HG03460 (cell line): ENCODE results near the gene YWHAG.
A peak's percentile ranks its signal among the peaks of the same experiment; 100 is the strongest.
"Not testable (repeated sequence)": the region's sequence is repeated elsewhere in the genome, so short reads cannot be mapped to it uniquely, and the experiment has no call there.

Source experiments
- ATAC-seq: cut with Tn5 transposase; IDR thresholded peaks from one replicate; pipeline ENCODE4 v1.9.1; 2021; ENCODE audit not compliant: unreplicated experiment

Gene YWHAG

DNA sequence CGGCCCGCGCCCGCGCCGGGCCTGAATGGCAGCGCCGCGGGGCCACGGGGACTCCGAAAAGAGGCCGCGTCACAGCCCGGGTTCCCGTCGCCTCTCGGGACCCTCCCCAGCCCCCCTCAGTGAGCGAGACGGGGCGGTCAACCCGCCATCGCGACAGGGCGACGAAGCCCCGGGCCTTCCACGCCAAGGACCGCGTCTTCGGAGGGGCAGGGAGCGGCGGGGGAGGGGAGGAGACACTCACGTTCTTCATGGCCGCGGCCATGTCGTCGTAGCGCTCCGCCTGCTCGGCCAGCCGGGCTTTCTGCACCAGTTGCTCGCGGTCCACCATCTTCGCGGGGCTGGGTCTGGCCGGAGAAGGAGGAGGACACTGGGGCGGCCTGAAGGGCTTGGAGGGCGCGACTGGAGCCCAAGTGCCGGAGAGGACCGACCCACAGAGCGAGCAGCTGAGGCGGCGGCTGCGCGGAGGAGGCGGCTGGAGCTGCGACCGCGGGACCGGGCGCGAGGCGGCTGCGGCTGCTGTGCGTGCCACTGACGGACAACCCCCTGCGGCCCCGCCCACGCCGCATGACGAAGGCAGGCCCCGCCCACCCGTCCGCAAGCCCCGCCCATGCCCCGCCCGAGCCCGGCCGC, at the start of gene YWHAG:
YWHAG (minus strand) TSS at position 511 of the 630 bp plus-strand sequence; CDS start at position 328, 183 bp downstream.
- ATAC-seq: peak; percentile 63

DNA sequence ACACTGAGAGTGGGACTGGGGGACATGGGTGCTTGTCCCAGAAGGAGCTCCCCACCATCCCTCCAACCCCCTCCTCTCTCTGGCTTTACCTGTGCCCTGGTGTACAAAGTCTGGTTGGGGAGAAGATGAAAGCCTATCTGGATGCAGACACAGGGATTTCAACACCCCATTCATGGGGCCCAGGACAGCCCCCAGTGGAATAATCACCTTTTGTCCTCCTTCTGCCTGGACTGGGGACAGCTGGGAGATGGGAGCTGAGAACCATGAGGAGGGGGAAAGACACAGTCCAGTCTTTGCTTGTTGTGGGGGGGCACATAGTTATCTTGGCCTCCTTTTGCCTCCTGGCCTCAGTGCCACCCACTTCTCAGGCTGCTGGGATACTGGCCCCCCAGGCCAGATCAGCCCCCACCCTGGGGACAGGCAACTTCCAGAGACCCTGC, 49.4 kb upstream of the YWHAG start:
- ATAC-seq: no peak

DNA sequence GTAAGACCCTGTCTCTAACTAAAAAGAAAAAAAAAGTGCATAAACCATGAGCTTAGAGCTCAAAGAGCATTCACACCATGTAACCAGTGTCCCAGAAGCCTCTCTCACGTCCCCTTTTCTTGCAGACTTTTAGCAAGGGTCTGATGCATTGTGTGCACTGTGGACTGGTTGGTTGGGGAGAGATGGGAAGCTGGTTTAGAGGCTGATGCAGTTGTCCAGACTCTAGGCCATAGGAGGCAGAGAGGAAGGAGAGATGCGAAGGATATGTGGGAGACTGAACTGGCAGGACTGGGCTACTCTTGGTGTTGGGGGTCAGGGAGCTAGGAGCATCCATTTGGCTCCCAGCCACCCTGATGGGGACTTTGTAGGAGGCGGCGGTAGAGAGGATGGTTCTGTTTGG, 48.9 kb upstream of the YWHAG start:
- ATAC-seq: no peak

DNA sequence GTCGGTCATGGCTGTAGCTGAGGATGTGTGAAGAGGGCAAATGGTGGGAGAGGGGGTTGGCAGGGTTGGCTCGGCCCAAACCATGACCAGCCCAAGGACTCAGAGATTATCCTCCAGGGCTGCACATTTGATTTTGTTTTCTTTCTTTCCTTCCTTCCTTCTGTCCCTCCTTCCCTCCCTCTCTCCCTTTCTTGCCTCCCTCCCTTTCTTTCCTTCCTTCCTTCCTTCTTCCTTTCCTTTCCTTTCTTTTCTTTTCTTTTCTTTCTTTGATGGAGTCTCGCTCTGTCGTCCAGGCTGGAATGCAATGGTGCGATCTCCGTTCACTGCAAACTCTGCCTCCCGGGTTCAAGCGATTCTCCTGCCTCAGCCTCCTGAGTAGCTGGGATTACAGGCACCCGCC, 46.9 kb upstream of the YWHAG start:
- ATAC-seq: no peak

DNA sequence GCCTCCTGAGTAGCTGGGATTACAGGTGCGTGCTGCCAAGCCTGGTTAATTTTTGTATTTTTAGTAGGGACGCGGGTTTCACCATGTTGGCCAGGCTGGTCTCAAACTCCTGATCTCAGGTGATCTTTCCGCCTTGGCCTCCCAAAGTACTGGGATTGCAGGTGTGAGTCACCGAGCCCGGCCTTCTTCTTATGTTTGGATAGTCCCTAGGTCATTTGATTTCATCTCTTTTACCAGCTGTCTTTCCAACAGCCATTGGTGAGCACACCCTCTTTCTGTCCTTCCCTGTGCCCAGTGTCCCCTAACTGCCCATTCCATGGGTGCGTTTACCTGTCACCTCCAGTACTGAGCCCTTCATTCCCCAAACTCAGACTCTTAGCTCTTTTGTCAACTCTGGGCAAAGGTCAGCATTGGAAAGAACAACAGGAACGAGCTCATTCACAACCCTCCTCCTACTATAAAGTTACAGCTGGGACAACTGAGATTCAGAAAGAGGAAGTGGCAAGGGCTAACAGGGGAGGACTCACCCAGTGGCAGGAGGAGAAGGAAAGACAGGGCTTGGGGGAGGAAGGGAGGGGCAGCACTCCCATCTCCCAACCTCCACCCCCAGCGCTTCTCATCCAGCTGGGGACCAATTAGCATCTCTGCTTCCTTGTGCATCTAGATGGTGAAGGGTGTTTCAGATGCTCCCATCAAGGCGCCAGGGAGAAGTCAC, 45.1 kb upstream of the YWHAG start:
- ATAC-seq: no peak

DNA sequence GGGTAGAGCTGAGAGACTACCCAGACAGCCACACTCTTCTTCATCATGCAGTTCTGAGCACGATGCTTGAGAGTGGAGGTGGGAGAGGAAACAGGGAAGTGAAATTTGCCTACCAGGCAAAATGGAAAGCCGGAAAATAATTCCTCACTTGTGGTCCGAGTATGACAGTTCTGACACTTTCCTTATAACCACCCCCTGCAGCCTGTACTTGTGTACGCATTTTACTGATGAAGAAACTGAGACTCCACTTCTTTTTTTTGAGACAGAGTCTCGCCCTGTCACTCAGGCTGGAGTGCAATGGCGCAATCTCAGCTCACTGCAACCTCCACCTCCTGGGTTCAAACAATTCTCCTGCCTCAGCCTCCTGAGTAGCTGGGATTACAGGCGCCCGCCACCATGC, 44.3 kb upstream of the YWHAG start:
- not testable (repeated sequence) for ATAC-seq

DNA sequence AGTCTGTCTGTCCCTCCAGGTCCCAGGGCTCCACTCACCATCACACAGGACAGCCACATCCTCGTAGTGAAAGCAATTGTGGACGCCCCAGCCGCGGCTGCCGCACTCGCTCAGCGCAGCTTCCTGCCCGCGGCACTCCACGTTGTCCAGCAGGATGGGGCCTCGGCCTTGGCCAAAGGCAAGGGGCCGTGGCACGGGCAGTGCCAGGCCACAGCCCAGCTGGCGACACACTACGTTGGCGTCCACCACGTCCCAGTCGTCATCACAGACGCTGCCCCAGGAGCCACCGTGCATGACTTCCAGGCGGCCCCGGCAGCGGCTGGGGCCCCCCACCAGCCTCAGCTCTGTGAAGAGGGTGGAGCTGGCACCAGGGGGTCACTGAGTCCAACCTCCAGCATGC, 41.5 kb upstream of the YWHAG start:
- no peak for ATAC-seq

DNA sequence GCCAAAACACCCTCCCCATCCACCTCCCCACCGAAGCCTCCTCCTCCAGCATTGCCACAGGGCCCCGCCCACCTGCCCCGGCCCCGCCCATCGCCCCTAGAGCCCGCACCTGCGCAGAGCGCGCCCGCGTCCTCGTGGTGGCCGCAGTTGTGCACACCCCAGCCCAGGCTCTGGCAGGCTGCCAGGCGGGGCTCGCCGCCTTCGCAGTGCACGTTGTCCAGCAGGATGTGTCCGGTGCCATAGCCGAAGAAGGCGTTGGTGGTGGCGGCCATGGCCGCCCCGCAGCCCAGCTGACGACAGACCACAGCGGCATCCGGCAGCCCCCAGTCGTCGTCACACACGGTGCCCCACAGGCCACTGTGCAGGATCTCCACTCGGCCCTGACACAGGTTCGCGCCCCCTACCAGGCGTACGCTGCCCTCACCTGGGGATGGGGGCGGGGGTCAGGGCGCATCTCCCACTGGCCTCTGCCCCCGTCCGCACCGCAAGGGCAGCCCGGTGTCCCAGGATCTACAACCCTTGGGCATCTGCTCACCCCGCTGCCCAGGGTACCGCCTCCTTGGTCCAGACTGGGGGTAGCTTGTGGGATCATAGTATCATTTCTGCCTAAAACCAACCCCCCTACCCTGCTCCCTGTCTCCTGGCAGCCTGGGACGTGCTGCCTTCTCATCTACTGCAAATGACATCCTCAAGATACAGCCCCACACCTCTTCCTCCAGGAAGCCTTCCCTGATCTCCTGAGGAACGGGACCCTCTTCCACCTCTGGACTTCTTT, 38.8 kb upstream of the YWHAG start:
- ATAC-seq: no peak

DNA sequence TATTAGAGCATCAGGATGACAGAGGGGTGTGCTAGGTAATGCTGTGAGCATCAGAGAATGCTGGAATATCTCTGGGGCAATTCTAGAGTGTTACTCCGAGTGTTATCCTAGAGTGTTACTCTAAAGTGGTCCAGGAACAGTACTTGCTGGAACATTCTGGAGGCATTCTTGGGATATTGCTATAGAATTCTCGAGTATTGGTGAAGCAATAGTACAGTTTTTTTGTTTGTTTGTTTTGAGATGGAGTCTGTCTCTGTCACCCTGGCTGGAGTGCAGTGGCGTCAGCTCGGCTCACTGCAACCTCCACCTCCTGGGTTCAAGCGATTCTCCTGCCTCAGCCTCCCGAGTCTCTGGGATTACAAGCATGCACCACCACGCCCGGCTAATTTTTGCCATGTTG, 38.1 kb upstream of the YWHAG start:
- ATAC-seq: no peak

DNA sequence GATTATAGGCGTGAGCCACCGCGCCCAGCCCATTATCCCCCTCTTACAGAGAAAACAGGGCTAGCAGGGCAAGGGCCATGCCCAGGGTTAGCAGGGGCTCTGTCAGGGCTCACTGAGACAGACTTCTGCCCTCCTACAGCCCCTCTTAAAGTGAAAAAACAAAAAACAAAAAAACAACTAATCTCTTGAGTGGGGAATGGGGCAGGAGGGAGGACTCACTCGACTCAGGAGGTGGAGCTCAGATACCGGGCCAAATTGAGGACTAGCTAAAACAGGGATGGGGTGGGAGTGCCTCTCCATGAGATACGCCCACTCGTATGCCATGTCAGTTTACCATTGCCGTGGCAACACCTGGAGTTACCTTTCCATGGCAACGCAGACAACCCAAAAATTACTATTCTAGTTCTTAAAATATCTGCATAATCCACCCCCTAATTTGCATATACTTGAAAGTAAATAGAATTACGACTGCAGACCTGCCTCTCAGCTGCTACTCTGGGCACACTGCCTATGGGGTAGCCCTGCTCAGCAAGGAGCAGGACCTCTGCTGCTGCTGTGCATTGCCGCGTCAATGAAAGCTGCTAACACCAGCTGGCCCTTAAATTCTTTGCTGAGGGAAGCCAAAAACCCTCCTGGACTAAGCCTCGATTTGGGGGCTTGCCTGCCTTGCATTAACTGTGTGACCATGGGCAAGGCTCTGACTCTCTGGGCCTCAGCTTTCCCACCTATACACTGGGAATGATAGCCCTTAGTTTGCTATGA, 37.4 kb upstream of the YWHAG start:
- no peak for ATAC-seq

DNA sequence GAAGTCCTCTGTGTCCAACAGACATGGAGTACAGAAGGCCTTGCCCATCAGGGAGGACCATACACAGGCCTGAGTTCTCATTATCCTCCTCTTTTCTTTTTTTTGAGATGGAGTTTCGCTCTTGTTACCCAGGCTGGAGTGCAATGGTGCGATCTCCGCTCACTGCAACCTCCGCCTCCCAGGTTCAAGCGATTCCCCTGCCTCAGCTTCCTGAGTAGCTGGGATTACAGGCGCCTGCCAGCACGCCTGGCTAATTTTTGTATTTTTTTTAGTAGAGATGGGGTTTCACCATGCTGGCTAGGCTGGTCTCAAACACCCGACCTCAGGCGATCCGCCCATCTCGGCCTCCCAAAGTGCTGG, 36.8 kb upstream of the YWHAG start:
- ATAC-seq: not testable (repeated sequence)

DNA sequence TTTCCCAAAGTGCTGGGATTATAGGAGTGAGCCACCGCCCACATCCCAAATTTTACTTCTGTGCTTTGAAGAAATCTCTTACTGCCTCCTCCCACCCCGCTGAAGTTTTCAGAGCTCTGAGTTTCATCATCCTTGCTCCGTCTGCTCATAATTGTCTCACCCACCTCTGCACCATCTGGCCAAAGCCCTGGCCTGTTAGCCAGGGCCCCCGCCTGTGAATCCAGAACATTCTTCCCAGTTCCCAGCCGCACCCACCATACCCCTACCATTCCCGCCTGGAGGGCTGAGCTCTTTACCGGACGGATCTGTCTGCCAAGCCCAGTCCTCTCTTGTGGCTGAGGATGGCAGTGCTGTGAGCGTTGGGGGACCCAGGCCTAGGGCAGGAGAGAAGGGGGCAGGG, 36.2 kb upstream of the YWHAG start:
- ATAC-seq: no peak

DNA sequence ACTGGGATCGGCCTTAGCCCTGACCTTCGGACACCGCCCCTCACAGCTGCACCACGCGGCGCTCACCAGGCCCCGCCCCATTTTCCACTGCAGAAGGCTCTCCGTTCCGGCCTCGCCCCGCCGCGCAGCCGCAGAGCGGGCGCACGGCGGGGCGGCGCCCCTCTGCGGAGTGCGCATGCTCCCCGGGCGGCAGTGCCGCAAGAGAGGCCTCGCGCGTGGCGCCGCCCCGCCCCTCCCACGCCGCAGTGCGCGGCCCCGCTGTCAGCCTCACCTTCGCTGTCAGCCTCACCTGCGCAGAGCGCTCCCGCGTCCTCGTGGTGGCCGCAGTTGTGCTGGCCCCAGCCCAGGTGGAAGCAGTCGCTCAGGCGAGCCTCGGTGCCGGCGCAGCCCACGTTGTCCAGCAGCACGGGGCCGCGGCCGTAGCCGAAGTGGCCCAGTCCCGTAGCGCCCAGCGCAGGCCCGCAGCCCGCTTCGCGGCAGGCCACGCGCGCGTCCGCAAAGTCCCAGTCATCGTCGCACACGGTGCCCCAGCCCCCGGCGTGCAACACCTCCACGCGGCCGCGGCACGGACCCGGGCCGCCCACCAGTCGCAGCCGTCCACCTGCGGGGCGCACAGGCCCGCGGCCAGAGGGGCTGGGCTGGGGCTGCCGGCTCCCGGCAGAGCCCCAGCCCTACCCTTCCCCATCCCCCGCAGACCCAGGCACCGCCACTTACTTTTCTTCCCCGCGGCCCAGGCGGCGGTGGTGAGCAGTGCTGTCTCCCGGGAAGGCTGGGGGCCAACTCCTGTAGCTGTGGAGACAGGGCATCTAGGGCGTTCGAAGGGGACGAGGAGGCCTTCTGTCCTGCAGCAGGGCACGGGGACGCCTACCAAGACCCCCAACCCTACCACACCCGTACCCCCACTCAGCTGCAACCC, 34.6 kb upstream of the YWHAG start:
- peak; percentile 85 for ATAC-seq

DNA sequence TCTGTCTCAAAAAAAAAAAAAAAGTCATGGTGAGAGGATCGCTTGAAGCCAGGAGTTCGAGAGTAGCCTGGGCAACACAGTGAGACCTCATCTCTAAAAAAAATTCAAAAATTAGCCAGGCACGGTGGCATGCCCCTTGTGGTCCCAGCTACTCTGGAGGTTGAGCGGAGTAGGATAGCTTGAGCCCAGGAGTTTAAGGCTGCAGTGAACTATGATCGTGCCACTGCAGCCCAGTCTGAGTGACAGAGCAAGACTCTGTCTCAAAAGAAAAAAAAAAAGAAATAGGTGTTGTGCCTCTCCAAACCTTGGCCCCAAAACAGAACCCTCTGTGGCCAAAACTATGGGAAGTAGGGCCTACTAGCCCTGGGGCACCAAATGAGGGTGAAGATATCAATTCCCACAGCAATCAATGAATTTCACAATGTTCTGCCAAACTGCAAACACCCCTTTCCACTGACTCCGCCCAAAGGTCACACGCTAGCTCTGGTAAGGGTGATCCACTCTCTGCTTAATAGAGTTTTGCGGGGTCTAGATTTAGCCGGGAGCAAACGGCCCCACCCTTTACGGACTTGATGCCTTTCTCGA, 33.8 kb upstream of the YWHAG start:
- no peak for ATAC-seq

DNA sequence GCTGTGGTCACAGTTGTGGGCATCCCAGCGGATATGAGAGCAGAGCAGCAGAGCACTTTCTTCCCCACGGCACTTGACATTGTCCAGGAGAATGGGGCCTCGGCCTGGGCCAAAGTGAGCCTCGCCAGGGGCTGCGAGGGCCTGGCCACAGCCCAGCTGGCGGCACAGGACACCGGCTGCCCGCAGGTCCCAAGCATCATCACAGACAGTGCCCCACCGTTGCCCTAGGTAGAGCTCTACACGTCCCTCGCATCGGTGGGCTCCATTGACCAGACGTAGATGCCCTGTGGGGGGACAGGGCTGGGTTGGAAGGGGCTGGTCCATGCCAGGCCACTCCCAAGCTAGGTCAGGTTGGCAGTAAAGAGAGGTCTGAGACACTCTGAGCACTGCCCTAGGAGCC, 31.3 kb upstream of the YWHAG start:
- no peak for ATAC-seq

DNA sequence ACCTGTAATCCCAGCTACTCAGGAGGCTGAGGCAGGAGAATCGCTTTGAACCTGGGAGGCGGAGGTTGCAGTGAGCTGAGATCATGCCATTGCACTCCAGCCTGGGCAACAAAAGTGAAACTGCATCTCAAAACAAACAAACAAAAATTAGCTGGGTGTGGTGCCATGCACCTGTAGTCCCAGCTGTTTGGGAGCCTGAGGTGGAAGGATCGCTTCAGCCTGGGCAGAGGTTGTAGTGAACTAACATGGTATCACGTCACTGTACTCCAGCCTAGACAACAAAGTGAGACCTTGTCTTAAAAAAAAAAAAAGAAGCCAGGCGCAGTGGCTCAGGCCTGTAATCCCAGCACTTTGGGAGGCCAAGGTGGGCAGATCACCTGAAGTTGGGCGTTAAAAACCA, 29.0 kb upstream of the YWHAG start:
- not testable (repeated sequence) for ATAC-seq

DNA sequence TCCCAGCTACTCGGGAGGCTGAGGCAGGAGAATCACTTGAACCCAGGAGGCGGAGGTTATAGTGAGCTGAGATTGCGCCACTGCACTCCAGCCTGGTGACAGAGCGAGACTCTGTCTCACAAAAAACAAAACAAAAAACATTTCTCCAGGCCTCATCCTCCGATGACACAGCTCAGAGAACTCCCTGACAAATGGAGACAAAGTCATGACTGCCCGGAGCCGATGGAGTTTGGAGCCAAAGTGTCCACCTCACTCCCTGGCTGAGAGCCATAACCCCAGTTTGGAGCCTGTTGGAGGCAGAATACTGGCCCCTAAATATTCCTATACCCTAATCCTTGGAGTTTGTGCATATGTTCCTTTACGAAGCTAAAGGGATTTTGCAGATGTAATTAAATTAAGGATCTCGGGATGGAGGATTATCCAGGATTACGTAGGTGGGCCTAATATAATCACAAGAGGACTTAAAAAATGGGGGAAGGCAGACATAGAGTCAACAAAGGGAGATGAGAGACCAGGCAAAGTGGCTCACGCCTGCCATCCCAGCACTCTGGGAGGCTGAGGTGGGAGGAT, 28.0 kb upstream of the YWHAG start:
- ATAC-seq: no peak

DNA sequence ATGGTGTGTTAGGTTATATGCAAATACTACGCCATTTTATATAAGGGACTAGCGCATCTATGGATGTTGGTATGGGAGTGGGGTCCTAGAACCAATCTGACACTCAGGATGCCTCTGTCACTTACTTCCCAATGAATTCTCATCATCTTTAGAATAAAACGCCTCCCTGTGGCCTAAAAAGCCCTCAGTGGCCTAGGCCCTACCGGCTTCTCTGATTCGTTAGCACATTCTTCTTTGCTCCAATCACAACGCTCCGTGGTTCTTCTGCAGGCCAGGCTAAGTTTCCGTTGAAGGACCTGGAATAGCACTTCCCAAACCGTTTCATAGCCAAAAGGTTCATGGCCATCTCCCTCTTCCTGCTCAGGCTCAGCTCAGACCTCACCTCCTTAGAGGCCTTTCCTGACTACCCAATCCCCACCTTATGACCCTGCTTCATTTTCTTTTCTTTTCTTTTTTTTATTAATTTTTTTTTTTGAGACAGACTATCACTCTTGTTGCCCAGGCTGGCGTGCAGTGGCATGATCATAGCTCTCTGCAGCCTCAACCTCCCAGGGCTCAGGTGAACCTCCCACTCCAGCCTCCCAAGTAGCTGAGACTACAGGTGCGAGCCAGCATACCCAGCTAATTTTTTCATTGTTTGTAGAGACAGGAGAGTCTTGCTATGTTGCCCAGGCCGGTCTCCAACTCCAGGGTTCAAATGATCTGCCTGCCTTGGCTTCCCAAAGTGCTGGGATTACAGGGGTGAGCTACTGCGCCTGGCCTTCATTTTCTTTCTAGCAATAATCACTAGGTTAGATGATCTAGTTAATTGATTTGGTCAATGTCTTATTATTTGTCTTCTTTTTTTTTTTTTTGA, 24.5 kb upstream of the YWHAG start:
- ATAC-seq: no peak

DNA sequence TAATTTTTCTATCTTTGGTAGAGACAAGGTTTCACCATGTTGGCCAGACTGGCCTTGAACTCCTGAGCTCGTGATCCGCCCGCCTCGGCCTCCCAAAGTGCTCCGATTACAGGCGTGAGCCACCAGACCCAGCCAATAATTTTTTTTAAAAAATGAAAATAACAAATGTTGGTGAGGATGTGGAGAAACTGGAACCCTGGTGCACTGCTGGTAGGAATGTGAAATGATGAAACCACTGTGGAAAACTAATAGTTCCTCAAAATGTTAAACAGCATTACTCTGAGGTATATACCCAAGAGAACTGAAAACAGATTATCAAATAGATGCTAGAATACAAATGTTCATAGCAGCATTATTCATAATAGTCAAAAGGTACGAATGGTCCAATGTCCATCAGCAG, 23.0 kb upstream of the YWHAG start:
- ATAC-seq: no peak
